ENCODE data around the gene CNOT9. TPM values are rescaled to one million over a fixed set of nuclear protein-coding genes. Genes with fewer than 3 reads are reported as not detected.

CNOT9 gene, protein sequence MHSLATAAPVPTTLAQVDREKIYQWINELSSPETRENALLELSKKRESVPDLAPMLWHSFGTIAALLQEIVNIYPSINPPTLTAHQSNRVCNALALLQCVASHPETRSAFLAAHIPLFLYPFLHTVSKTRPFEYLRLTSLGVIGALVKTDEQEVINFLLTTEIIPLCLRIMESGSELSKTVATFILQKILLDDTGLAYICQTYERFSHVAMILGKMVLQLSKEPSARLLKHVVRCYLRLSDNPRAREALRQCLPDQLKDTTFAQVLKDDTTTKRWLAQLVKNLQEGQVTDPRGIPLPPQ
- total RNA-seq: 41.3 and 44.3 TPM in 2 replicates

DNA sequence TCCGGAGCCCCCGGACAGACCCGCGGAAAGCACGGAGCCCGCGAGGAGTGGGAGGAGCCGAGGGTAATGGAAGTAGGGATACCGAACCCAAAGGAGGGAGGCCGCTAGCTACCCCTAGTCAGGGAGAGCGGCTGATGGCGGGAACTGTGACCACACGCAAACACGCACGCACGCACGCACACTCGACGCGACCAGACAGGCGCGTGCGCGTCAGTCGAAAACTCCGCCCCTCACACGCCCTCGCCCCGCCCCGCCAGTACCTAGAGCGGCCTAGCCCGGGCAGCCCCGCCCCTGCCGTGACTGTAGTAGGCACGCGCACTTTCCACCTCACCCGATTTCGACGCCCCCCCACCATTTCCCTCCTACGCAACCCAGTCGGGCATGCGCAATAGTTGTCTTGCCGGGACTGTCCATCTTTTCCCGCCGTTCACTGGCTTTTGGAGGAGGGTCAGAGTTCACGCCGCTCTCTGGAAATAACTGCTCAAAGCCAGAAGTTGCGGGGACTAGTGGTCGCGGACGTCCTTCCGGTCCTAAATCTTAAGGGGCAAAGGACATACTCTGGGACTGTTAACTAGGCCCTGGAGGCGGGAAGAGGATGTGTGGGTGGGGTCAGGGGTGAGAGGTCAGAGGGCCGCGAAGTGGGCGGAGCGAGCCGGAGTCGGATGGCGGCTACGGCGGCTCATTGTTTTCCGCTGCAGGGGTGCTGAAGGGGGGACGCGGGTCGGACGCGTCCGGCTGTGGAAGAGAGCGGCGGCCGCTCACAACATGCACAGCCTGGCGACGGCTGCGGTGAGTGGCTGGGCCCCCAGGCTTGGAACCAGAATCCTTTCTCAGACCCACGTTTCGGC is at the start of gene CNOT9, which contains the start of gene USP37:
CNOT9 (plus strand) TSS at position 650 of the 848 bp plus-strand sequence; CDS start at position 766, 116 bp downstream.
USP37 (minus strand) TSS at position 162 of the 848 bp plus-strand sequence. CDS start 9,698 bp downstream, outside the sequence.

DNA sequence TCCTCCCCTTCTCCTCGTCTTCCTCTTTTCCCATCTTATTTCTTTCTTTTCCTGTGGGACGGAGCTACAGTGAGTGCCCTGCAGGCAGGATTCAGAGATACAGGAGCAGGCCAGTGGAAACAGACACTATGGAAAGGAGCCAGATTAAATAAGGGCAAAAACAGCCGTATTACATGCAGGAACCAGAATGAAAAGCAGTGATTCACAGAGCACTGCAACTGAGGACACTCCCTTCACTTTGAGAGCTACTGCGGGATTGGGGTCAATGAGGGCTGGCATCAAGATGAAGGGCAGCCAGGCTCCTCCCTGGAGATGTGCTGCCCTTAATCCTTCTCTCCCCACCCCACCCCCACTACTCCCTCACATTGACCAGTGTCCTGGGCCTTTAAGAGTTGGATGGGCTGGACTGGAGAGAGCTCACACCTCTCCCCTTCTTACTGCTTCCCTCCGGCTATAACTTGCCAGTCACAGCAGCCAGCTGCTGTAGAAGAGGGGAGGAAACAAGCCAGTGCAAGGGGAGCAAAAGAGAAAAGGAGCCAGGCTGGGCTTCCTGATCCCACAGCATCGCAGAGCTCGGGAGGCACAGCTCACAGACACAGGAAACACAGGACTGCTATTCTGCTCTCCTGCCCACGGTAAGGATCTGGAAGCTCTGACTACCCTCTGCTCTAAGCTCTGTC is 38.9 kb downstream of the CNOT9 start, which contains the start of gene PLCD4:
PLCD4 (plus strand) TSS at position 464 of the 680 bp plus-strand sequence. CDS start 7,841 bp downstream, outside the sequence.

Other genes with a start within 250 kb of the CNOT9 start
- not detected in 2 replicates for gene CATIP, start 212.0 kb upstream of the CNOT9 start, total RNA-seq
- 0.09 and 0.11 TPM in 2 replicates for gene SLC11A1, start 186.6 kb upstream of the CNOT9 start, total RNA-seq
- gene CTDSP1, start 169.0 kb upstream of the CNOT9 start, total RNA-seq: 75.3 and 77.3 TPM in 2 replicates
- gene VIL1, start 149.7 kb upstream of the CNOT9 start, total RNA-seq: not detected in 2 replicates
- 7.8 and 11.7 TPM in 2 replicates for gene USP37, start 488 bp upstream of the CNOT9 start, total RNA-seq
- 1.3 and 2.6 TPM in 2 replicates for gene PLCD4, start 39.1 kb downstream of the CNOT9 start, total RNA-seq
- 4.9 and 6.0 TPM in 2 replicates for gene ZNF142, start 90.8 kb downstream of the CNOT9 start, total RNA-seq
- gene BCS1L, start 90.8 kb downstream of the CNOT9 start, total RNA-seq: 17.7 and 19.7 TPM in 2 replicates
- 31.8 and 33.7 TPM in 2 replicates for gene RNF25, start 103.2 kb downstream of the CNOT9 start, total RNA-seq
- gene STK36, start 103.2 kb downstream of the CNOT9 start, total RNA-seq: 5.5 and 6.7 TPM in 2 replicates
- 3.5 and 4.8 TPM in 2 replicates for gene TTLL4, start 142.0 kb downstream of the CNOT9 start, total RNA-seq
- gene CYP27A1, start 213.3 kb downstream of the CNOT9 start, total RNA-seq: 8.3 and 12.7 TPM in 2 replicates

Measured in dermis lymphatic vessel endothelial cell (primary cell).